ENCODE data around the gene C1QTNF12. TPM values are rescaled to one million over a fixed set of nuclear protein-coding genes. Genes with fewer than 3 reads are reported as not detected.
"Not testable (repeated sequence)": the region's sequence is repeated elsewhere in the genome, so short reads cannot be mapped to it uniquely, and the experiment has no call there.

C1QTNF12 gene
- total RNA-seq, 4 donors from 2014 or later: 4.3 to 23.5 (median 7.1) TPM

GRCh38 chr1:1197551-1198422 is 48.7 kb downstream of the C1QTNF12 start:
- 68% methylated on average over 6 of the region's 48 CpGs for WGBS
- Histone ChIP-seq H3K36me3 (no peaks in the 10 kb centered on the region), H3K27me3 (peaks cover 10% of the 10 kb centered on the region), H3K4me1 (peaks cover 16% of the 10 kb centered on the region), H3K4me3 (no peak overlapping the region), H3K27ac (no peak overlapping the region), H3K9me3 (peaks cover 3% of the 10 kb centered on the region)
- no peak for TF ChIP-seq EP300 (IDR thresholded peaks at IDR 0.05)
- TF ChIP-seq POLR2A (IDR thresholded peaks at IDR 0.05): no peak
- TF ChIP-seq CTCF (IDR thresholded peaks at IDR 0.05): no peak
- no peak for TF ChIP-seq POLR2AphosphoS5 (IDR thresholded peaks at IDR 0.05)
- peak in 1 of 2 donors; percentile 55 for DNase-seq (ENCODE audit: low spot score in 2 of 2)

- 84% methylated on average over 6 of the region's 8 CpGs for WGBS
- Histone ChIP-seq H3K4me1 (peaks cover 14% of the 10 kb centered on the region), H3K9me3 (peaks cover 3% of the 10 kb centered on the region), H3K27ac (no peak overlapping the region), H3K4me3 (no peak overlapping the region), H3K36me3 (no peaks in the 10 kb centered on the region), H3K27me3 (peaks cover 6% of the 10 kb centered on the region)
- no peak for DNase-seq (ENCODE audit: low spot score in 2 of 2)
- TF ChIP-seq CTCF (IDR thresholded peaks at IDR 0.05) (no peak), POLR2AphosphoS5 (IDR thresholded peaks at IDR 0.05) (no peak), POLR2A (IDR thresholded peaks at IDR 0.05) (no peak), EP300 (IDR thresholded peaks at IDR 0.05) (no peak)
These were observed 49.4 kb downstream of the C1QTNF12 start for GRCh38 chr1:1197188-1197500.

- no peak for TF ChIP-seq EP300 (IDR thresholded peaks at IDR 0.05)
- TF ChIP-seq POLR2A (IDR thresholded peaks at IDR 0.05): no peak
- no peak for TF ChIP-seq CTCF (IDR thresholded peaks at IDR 0.05)
- no peak for TF ChIP-seq POLR2AphosphoS5 (IDR thresholded peaks at IDR 0.05)
These were observed 49.9 kb downstream of the C1QTNF12 start for GRCh38 chr1:1196431-1197187.

GRCh38 chr1:1195726-1196125 is 50.8 kb downstream of the C1QTNF12 start:
- H3K27me3 ChIP-seq; H3K27ac ChIP-seq; H3K4me1 ChIP-seq; H3K9me3 ChIP-seq; H3K4me3 ChIP-seq; H3K36me3 ChIP-seq; DNase-seq (ENCODE audit: low spot score in 2 of 2): not testable (repeated sequence)
- WGBS: 97% methylated on average over 6 of the region's 6 CpGs

More at GRCh38 chr1:1196431-1197187, 49.9 kb downstream of the C1QTNF12 start:
- Histone ChIP-seq H3K36me3 (no peaks in the 10 kb centered on the region), H3K4me1 (peaks cover 14% of the 10 kb centered on the region), H3K9me3 (peaks cover 3% of the 10 kb centered on the region), H3K4me3 (no peak overlapping the region), H3K27me3 (peaks cover 6% of the 10 kb centered on the region), H3K27ac (no peak overlapping the region)
- DNase-seq (ENCODE audit: low spot score in 2 of 2): peak in 1 of 2 donors; percentile 51
- 86% methylated on average over 8 of the region's 13 CpGs for WGBS

GRCh38 chr1:1194723-1195122 is 51.8 kb downstream of the C1QTNF12 start:
- no peak for DNase-seq (ENCODE audit: low spot score in 2 of 2)
- no peaks in the 10 kb centered on the region for H3K27me3 ChIP-seq
- WGBS: 60% methylated on average over 3 of the region's 3 CpGs
- H3K27ac ChIP-seq: no peak overlapping the region
- peaks cover 3% of the 10 kb centered on the region for H3K9me3 ChIP-seq
- no peaks in the 10 kb centered on the region for H3K36me3 ChIP-seq
- H3K4me3 ChIP-seq: no peak overlapping the region
- no peak for TF ChIP-seq EP300 (IDR thresholded peaks at IDR 0.05)
- TF ChIP-seq POLR2AphosphoS5 (IDR thresholded peaks at IDR 0.05): no peak
- TF ChIP-seq CTCF (IDR thresholded peaks at IDR 0.05): no peak
- no peak for TF ChIP-seq POLR2A (IDR thresholded peaks at IDR 0.05)
- H3K4me1 ChIP-seq: no peaks in the 10 kb centered on the region

Other genes with a start within 250 kb of the C1QTNF12 start
- gene HES4, start 246.6 kb downstream of the C1QTNF12 start, total RNA-seq: 10 to 100 TPM; 12.7 to 34.8 (median 31.6) TPM
- gene ISG15, start 233.2 kb downstream of the C1QTNF12 start, total RNA-seq: 10 to 100 TPM in 1 of 4 donors, 1 to 10 TPM in 3; 5.4 to 10.1 (median 7.9) TPM
- 10 to 100 TPM; 50.6 to 84.8 (median 71.1) TPM for gene AGRN, start 226.6 kb downstream of the C1QTNF12 start, total RNA-seq
- 1 to 10 TPM; 1.8 to 4.9 (median 4.8) TPM for gene RNF223, start 172.4 kb downstream of the C1QTNF12 start, total RNA-seq
- gene C1orf159, start 130.6 kb downstream of the C1QTNF12 start, total RNA-seq: 10 to 100 TPM; 12.8 to 48.4 (median 19.7) TPM
- gene TTLL10, start 72.8 kb downstream of the C1QTNF12 start, total RNA-seq: not detected
- 10 to 100 TPM; 24.4 to 62.1 (median 33.5) TPM for gene TNFRSF18, start 40.1 kb downstream of the C1QTNF12 start, total RNA-seq
- gene TNFRSF4, start 32.6 kb downstream of the C1QTNF12 start, total RNA-seq: 1 to 10 TPM in 1 of 4 donors, under 1 TPM in 2, not detected in 1; 0.42 to 1.4 (median 0.72) TPM
- 10 to 100 TPM; 57.5 to 87.6 (median 73.1) TPM for gene SDF4, start 14.7 kb downstream of the C1QTNF12 start, total RNA-seq
- gene B3GALT6, start 14.5 kb downstream of the C1QTNF12 start, total RNA-seq: 10 to 100 TPM in 3 of 4 donors, 1 to 10 TPM in 1; 9.3 to 24.4 (median 16.4) TPM
- 10 to 100 TPM; 30.2 to 70.0 (median 60.0) TPM for gene UBE2J2, start 27.1 kb upstream of the C1QTNF12 start, total RNA-seq
- 1 to 10 TPM; 1.5 to 4.7 (median 2.6) TPM for gene SCNN1D, start 33.7 kb upstream of the C1QTNF12 start, total RNA-seq
- 100 to 1,000 TPM; 112 to 309 (median 148) TPM for gene ACAP3, start 61.2 kb upstream of the C1QTNF12 start, total RNA-seq
- gene PUSL1, start 61.9 kb upstream of the C1QTNF12 start, total RNA-seq: 10 to 100 TPM; 16.9 to 56.4 (median 36.4) TPM
- 100 to 1,000 TPM; 105 to 242 (median 151) TPM for gene INTS11, start 77.9 kb upstream of the C1QTNF12 start, total RNA-seq
- gene CPTP, start 78.1 kb upstream of the C1QTNF12 start, total RNA-seq: 10 to 100 TPM; 32.5 to 60.4 (median 54.3) TPM
- gene TAS1R3, start 84.6 kb upstream of the C1QTNF12 start, total RNA-seq: 1 to 10 TPM in 1 of 4 donors, under 1 TPM in 3; 0.56 to 1.8 (median 0.82) TPM
- gene DVL1, start 102.7 kb upstream of the C1QTNF12 start, total RNA-seq: 100 to 1,000 TPM in 3 of 4 donors, 10 to 100 TPM in 1; 99.4 to 151 (median 106) TPM
- 10 to 100 TPM; 18.6 to 43.5 (median 21.9) TPM for gene MXRA8, start 111.8 kb upstream of the C1QTNF12 start, total RNA-seq
- 100 to 1,000 TPM in 1 of 4 donors, 10 to 100 TPM in 3; 55.8 to 106 (median 86.1) TPM for gene AURKAIP1, start 128.5 kb upstream of the C1QTNF12 start, total RNA-seq
- gene CCNL2, start 152.6 kb upstream of the C1QTNF12 start, total RNA-seq: 100 to 1,000 TPM; 136 to 599 (median 160) TPM
- gene MRPL20, start 160.6 kb upstream of the C1QTNF12 start, total RNA-seq: 100 to 1,000 TPM in 3 of 4 donors, 10 to 100 TPM in 1; 93.6 to 119 (median 109) TPM
- 10 to 100 TPM in 1 of 4 donors, 1 to 10 TPM in 3; 2.8 to 10.3 (median 5.9) TPM for gene ANKRD65, start 174.6 kb upstream of the C1QTNF12 start, total RNA-seq
- 10 to 100 TPM; 14.5 to 27.6 (median 19.8) TPM for gene VWA1, start 189.0 kb upstream of the C1QTNF12 start, total RNA-seq
- 1 to 10 TPM in 2 of 4 donors, under 1 TPM in 2; 0.32 to 4.2 (median 1.2) TPM for gene ATAD3C, start 203.0 kb upstream of the C1QTNF12 start, total RNA-seq
- 10 to 100 TPM; 18.5 to 71.9 (median 23.7) TPM for gene ATAD3B, start 225.0 kb upstream of the C1QTNF12 start, total RNA-seq

All from suprapubic skin (tissue), 4 donors.